GF-D8 (cell line): ENCODE results near the gene THSD4.
"Not testable (repeated sequence)": the region's sequence is repeated elsewhere in the genome, so short reads cannot be mapped to it uniquely, and the experiment has no call there.

Experiments
- DNase-seq: peaks from one replicate; lab custom pipeline; 2025; lab: John Stamatoyannopoulos, UW

Gene THSD4

GRCh38 chr15:71149646-71150557 lies 34.6 kb downstream of the THSD4 start:
- DNase-seq: no peak

- no peak for DNase-seq
Measured at GRCh38 chr15:71151081-71151480, 35.8 kb downstream of the THSD4 start.

- DNase-seq: no peak
Measured at GRCh38 chr15:71152542-71152941, 37.3 kb downstream of the THSD4 start.

GRCh38 chr15:71153823-71154524 lies 38.7 kb downstream of the THSD4 start:
- DNase-seq: no peak

GRCh38 chr15:71154607-71155200 lies 39.4 kb downstream of the THSD4 start:
- DNase-seq: no peak

- DNase-seq: no peak
Measured at GRCh38 chr15:71155534-71155933, 40.3 kb downstream of the THSD4 start.

GRCh38 chr15:71160976-71161375 lies 45.7 kb downstream of the THSD4 start:
- DNase-seq: no peak

- DNase-seq: no peak
Measured at GRCh38 chr15:71162309-71162708, 47.0 kb downstream of the THSD4 start.

GRCh38 chr15:71164606-71165005 lies 49.3 kb downstream of the THSD4 start:
- not testable (repeated sequence) for DNase-seq

- DNase-seq: no peak
Measured at GRCh38 chr15:71167445-71168165, 52.3 kb downstream of the THSD4 start.

GRCh38 chr15:71168166-71168834 lies 53.0 kb downstream of the THSD4 start:
- DNase-seq: no peak

- DNase-seq: no peak
Measured at GRCh38 chr15:71170163-71170562, 54.9 kb downstream of the THSD4 start.

- DNase-seq: no peak
Measured at GRCh38 chr15:71171195-71171594, 55.9 kb downstream of the THSD4 start.

- not testable (repeated sequence) for DNase-seq
Measured at GRCh38 chr15:71174360-71174759, 59.1 kb downstream of the THSD4 start.

- DNase-seq: no peak
Measured at GRCh38 chr15:71180986-71181853, 65.9 kb downstream of the THSD4 start.

- DNase-seq: no peak
Measured at GRCh38 chr15:71182522-71182921, 67.3 kb downstream of the THSD4 start.

- DNase-seq: no peak
Measured at GRCh38 chr15:71183063-71183462, 67.8 kb downstream of the THSD4 start.

GRCh38 chr15:71185706-71186105 lies 70.4 kb downstream of the THSD4 start:
- no peak for DNase-seq

GRCh38 chr15:71186267-71186666 lies 71.0 kb downstream of the THSD4 start:
- DNase-seq: no peak

- DNase-seq: no peak
Measured at GRCh38 chr15:71187078-71187477, 71.8 kb downstream of the THSD4 start.

GRCh38 chr15:71187526-71187925 lies 72.3 kb downstream of the THSD4 start:
- DNase-seq: no peak
